Neural progenitor cell (in vitro differentiated cells): ENCODE measurements around the gene SARDH. TPM values are rescaled to one million over a fixed set of nuclear protein-coding genes. Genes with fewer than 3 reads are reported as not detected.

Experiments used
- DNase-seq: peaks from one replicate; pipeline ENCODE4 v3.0.0-alpha.2; 2016; ENCODE audit warnings: low spot score
- H2AFZ ChIP-seq: fragments of 200-600 bp; sonication (generic); replicated peaks from 2 replicates; pipeline ENCODE4 v1.6.1; 2016; ENCODE audit warnings: antibody characterized with exemption
- H3F3A ChIP-seq: fragments of 200-600 bp; sonication (generic); 2 replicates; pipeline ENCODE4 v1.6.1; 2016; ENCODE audit warnings: antibody characterized with exemption, low read depth
- H3K27ac ChIP-seq: fragments of 200-600 bp; sonication (generic); 2 replicates; pipeline ENCODE4 v1.5.1; 2016; ENCODE audit warnings: mild to moderate bottlenecking
- H3K27me3 ChIP-seq: fragments of 200-600 bp; sonication (generic); 2 replicates; pipeline ENCODE4 v1.6.1; 2016; ENCODE audit warnings: mild to moderate bottlenecking, moderate library complexity
- H3K36me3 ChIP-seq: fragments of 200-600 bp; sonication (generic); 2 replicates; pipeline ENCODE4 v1.5.1; 2016
- H3K4me1 ChIP-seq: fragments of 200-600 bp; sonication (generic); 2 replicates; pipeline ENCODE4 v1.6.1; 2016; ENCODE audit warnings: mixed run types
- H3K4me2 ChIP-seq: fragments of 200-600 bp; sonication (generic); 2 replicates; pipeline ENCODE4 v1.6.1; 2016
- H3K4me3 ChIP-seq: fragments of 200-600 bp; sonication (generic); 2 replicates; pipeline ENCODE4 v1.5.1; 2016
- H3K79me2 ChIP-seq: fragments of 200-600 bp; sonication (generic); 2 replicates; pipeline ENCODE4 v1.6.1; 2016; ENCODE audit warnings: low read depth
- H3K9ac ChIP-seq: fragments of 200-600 bp; sonication (generic); 2 replicates; pipeline ENCODE4 v1.6.1; 2016
- H3K9me3 ChIP-seq: fragments of 200-600 bp; sonication (generic); 2 replicates; pipeline ENCODE4 v1.5.1; 2016; ENCODE audit warnings: low read depth
- H4K20me1 ChIP-seq: fragments of 200-600 bp; sonication (generic); 2 replicates; pipeline ENCODE4 v1.6.1; 2016; ENCODE audit warnings: low read depth
- H3K27ac Mint-ChIP-seq: 3 replicates; pipeline ENCODE4 v1.8.0; 2021; ENCODE audit warnings: mixed read lengths
- H3K27me3 Mint-ChIP-seq: 2 replicates; pipeline ENCODE4 v1.8.0; 2022; ENCODE audit warnings: low read depth, mild to moderate bottlenecking, inconsistent platforms, moderate library complexity, mixed read lengths; ENCODE audit not compliant: insufficient read depth
- H3K36me3 Mint-ChIP-seq: 3 replicates; pipeline ENCODE4 v1.8.0; 2021; ENCODE audit warnings: mixed read lengths
- H3K4me1 Mint-ChIP-seq: 3 replicates; pipeline ENCODE4 v1.8.0; 2021; ENCODE audit warnings: mixed read lengths
- H3K4me3 Mint-ChIP-seq: 3 replicates; pipeline ENCODE4 v1.8.0; 2021; ENCODE audit warnings: mild to moderate bottlenecking, moderate library complexity, mixed read lengths
- H3K9me3 Mint-ChIP-seq: 3 replicates; pipeline ENCODE4 v1.8.0; 2020; ENCODE audit warnings: mixed read lengths
- CTCF ChIP-seq: fragments of 200-600 bp; sonication (generic); IDR thresholded peaks from 2 replicates; pipeline ENCODE4 v1.5.1; 2017; ENCODE audit warnings: antibody characterized with exemption, mild to moderate bottlenecking
- EZH2 ChIP-seq: fragments of 200-600 bp; sonication (generic); IDR thresholded peaks from 2 replicates; pipeline ENCODE4 v1.6.1; 2017; ENCODE audit warnings: antibody characterized with exemption, mild to moderate bottlenecking, moderate library complexity
- EZH2phosphoT487 ChIP-seq: fragments of 200-600 bp; sonication (generic); IDR thresholded peaks from 2 replicates; pipeline ENCODE4 v1.6.1; 2017; ENCODE audit warnings: antibody characterized with exemption
- total RNA-seq: library from RNA; depleted of rRNA; stranded (reverse); fragments of >200 nt; gene quantifications from 2 replicates; pipeline ENCODE4 v1.2.3, GENCODE V29; 2015; ENCODE audit warnings: low replicate concordance

SARDH gene
- total RNA-seq, 1 donor from 2014 or later: 3.9 TPM

GRCh38 chr9:133687856-133688761 lies 50.0 kb downstream of the SARDH start:
- Mint-ChIP-seq H3K4me1 (peaks cover 26% of the 10 kb centered on the region), H3K27ac (no peak overlapping the region), H3K9me3 (no peaks in the 10 kb centered on the region), H3K4me3 (no peak overlapping the region), H3K27me3 (peaks cover 16% of the 10 kb centered on the region), H3K36me3 (no peaks in the 10 kb centered on the region)
- Histone ChIP-seq H2AFZ (no peak overlapping the region), H3F3A (no peaks in the 10 kb centered on the region), H3K4me1 (no peaks in the 10 kb centered on the region), H4K20me1 (no peaks in the 10 kb centered on the region), H3K4me2 (no peak overlapping the region), H3K9ac (no peak overlapping the region), H3K9me3 (no peaks in the 10 kb centered on the region), H3K36me3 (no peaks in the 10 kb centered on the region), H3K27ac (no peak overlapping the region), H3K79me2 (no peaks in the 10 kb centered on the region), H3K27me3 (no peaks in the 10 kb centered on the region), H3K4me3 (no peak overlapping the region)
- DNase-seq: no peak
- no peak for TF ChIP-seq EZH2phosphoT487
- TF ChIP-seq CTCF: no peak
- TF ChIP-seq EZH2: no peak

GRCh38 chr9:133686642-133687575 lies 51.2 kb downstream of the SARDH start:
- no peaks in the 10 kb centered on the region for H3K9me3 Mint-ChIP-seq
- H3K36me3 Mint-ChIP-seq: no peaks in the 10 kb centered on the region
- H3K4me3 Mint-ChIP-seq: no peak overlapping the region
- H3K27me3 Mint-ChIP-seq: peaks cover 13% of the 10 kb centered on the region
- H3K79me2 ChIP-seq: no peaks in the 10 kb centered on the region
- no peak for TF ChIP-seq EZH2
- no peak for TF ChIP-seq CTCF
- TF ChIP-seq EZH2phosphoT487: no peak
- H3K27me3 ChIP-seq: no peaks in the 10 kb centered on the region
- no peak overlapping the region for H3K4me3 ChIP-seq
- H3K4me1 Mint-ChIP-seq: peaks cover 16% of the 10 kb centered on the region
- H3K27ac ChIP-seq: no peak overlapping the region
- no peaks in the 10 kb centered on the region for H3K4me1 ChIP-seq
- H4K20me1 ChIP-seq: no peaks in the 10 kb centered on the region
- no peak overlapping the region for H3K9ac ChIP-seq
- no peaks in the 10 kb centered on the region for H3F3A ChIP-seq
- H3K9me3 ChIP-seq: no peaks in the 10 kb centered on the region
- H3K36me3 ChIP-seq: no peaks in the 10 kb centered on the region
- no peak overlapping the region for H2AFZ ChIP-seq
- H3K27ac Mint-ChIP-seq: no peak overlapping the region
- no peak overlapping the region for H3K4me2 ChIP-seq
- no peak for DNase-seq

- H3K36me3 Mint-ChIP-seq: no peaks in the 10 kb centered on the region
- Histone ChIP-seq H3K79me2 (no peaks in the 10 kb centered on the region), H3K27ac (no peak overlapping the region), H4K20me1 (no peaks in the 10 kb centered on the region), H3K27me3 (no peaks in the 10 kb centered on the region), H3K9me3 (no peaks in the 10 kb centered on the region), H3K4me1 (no peaks in the 10 kb centered on the region), H3K4me2 (no peak overlapping the region), H2AFZ (no peak overlapping the region), H3F3A (no peaks in the 10 kb centered on the region), H3K9ac (no peak overlapping the region), H3K4me3 (no peak overlapping the region), H3K36me3 (no peaks in the 10 kb centered on the region)
- H3K27me3 Mint-ChIP-seq: peaks cover 10% of the 10 kb centered on the region
- H3K9me3 Mint-ChIP-seq: no peaks in the 10 kb centered on the region
- peaks cover 7% of the 10 kb centered on the region for H3K4me1 Mint-ChIP-seq
- H3K4me3 Mint-ChIP-seq: no peak overlapping the region
- H3K27ac Mint-ChIP-seq: peak overlapping the region; percentile 33
- DNase-seq: no peak
- TF ChIP-seq CTCF: no peak
- no peak for TF ChIP-seq EZH2
- no peak for TF ChIP-seq EZH2phosphoT487
Observed at GRCh38 chr9:133685653-133686609, 52.2 kb downstream of the SARDH start.
